A673 (cell line): ENCODE measurements around the gene NAALADL2. TPM values are rescaled to one million over a fixed set of nuclear protein-coding genes. Genes with fewer than 3 reads are reported as not detected.

Experiments
- BruUV-seq: library from RNA; stranded (reverse); fragments of 400-500 nt; replicated peaks from 2 replicates; lab custom pipeline; 2021; lab: Mats Ljungman, UMichigan
- CTCF ChIA-PET: fragments of 300-600 bp; sonication (Branson Sonifier 250); formaldehyde crosslinking; loops from one replicate; lab custom pipeline; 2022; ENCODE audit warnings: antibody characterized with exemption; lab: Charles Lee
- POLR2A ChIA-PET: fragments of 300-600 bp; sonication (Branson Sonifier 250); formaldehyde crosslinking; loops from one replicate; lab custom pipeline; 2022; ENCODE audit warnings: antibody characterized with exemption; ENCODE audit not compliant: low non-redundant PET; lab: Charles Lee
- DNase-seq: peaks from one replicate; pipeline ENCODE4 v3.0.0-alpha.2; 2015; ENCODE audit warnings: low spot score
- H3K27ac ChIP-seq: fragments of 200-600 bp; sonication (generic); 2 replicates; pipeline ENCODE4 v1.5.1; 2016; ENCODE audit warnings: mixed run types, low read depth, mild to moderate bottlenecking, mixed read lengths, antibody characterized with exemption, low read length; ENCODE audit not compliant: poor library complexity, severe bottlenecking
- H3K27me3 ChIP-seq: fragments of 200-600 bp; sonication (generic); replicated peaks from 2 replicates; pipeline ENCODE4 v1.6.1; 2017; ENCODE audit warnings: mixed run types, low read depth, mild to moderate bottlenecking, mixed read lengths, antibody characterized with exemption, low read length; ENCODE audit not compliant: insufficient read depth, poor library complexity
- H3K36me3 ChIP-seq: fragments of 200-600 bp; sonication (generic); 2 replicates; pipeline ENCODE4 v1.6.1; 2016; ENCODE audit warnings: mixed run types, mild to moderate bottlenecking, mixed read lengths, antibody characterized with exemption, low read length; ENCODE audit not compliant: insufficient read depth, poor library complexity, severe bottlenecking
- H3K4me1 ChIP-seq: fragments of 200-600 bp; sonication (generic); 2 replicates; pipeline ENCODE4 v1.6.1; 2017; ENCODE audit warnings: mixed run types, mild to moderate bottlenecking, mixed read lengths, antibody characterized with exemption, low read length; ENCODE audit not compliant: insufficient read depth, poor library complexity, severe bottlenecking
- H3K4me3 ChIP-seq: fragments of 200-600 bp; sonication (generic); 2 replicates; pipeline ENCODE4 v1.5.1; 2016; ENCODE audit warnings: low read depth, mixed run types, mild to moderate bottlenecking, mixed read lengths, low read length; ENCODE audit not compliant: poor library complexity, severe bottlenecking
- H3K9me3 ChIP-seq: fragments of 200-600 bp; sonication (generic); 2 replicates; pipeline ENCODE4 v1.6.1; 2016; ENCODE audit warnings: mixed run types, low read depth, mild to moderate bottlenecking, mixed read lengths, antibody characterized with exemption, low read length; ENCODE audit not compliant: poor library complexity, severe bottlenecking
- EZH2 ChIP-seq: fragments of 200-600 bp; sonication (generic); IDR thresholded peaks from 2 replicates; pipeline ENCODE4 v1.6.1; 2017; ENCODE audit warnings: borderline replicate concordance, low read depth, mild to moderate bottlenecking, mixed read lengths, antibody characterized with exemption, low read length; ENCODE audit not compliant: poor library complexity, severe bottlenecking
- intact Hi-C: fragments of 100-400 bp; cut with micrococcal nuclease; formaldehyde crosslinking; loops from one replicate; pipeline ENCODE4 v1.10.0; 2022; ENCODE audit not compliant: unreplicated experiment
- total RNA-seq: library from RNA; stranded (reverse); gene quantifications from 2 replicates; pipeline ENCODE4 v1.2.3, GENCODE V29; 2021
- TF ChIP-seq, protein P1 (sequence below): fragments of 300-800, 200-600 bp; sonication (generic); conservative IDR thresholded peaks from 2 replicates; pipeline ENCODE4 v1.5.1; 2017; ENCODE audit warnings: low read depth, mild to moderate bottlenecking, antibody characterized with exemption, low read length, moderate library complexity, mixed read lengths

Gene NAALADL2
- total RNA-seq, 1 experiment from 2014 or later = 0.64 TPM

DNA sequence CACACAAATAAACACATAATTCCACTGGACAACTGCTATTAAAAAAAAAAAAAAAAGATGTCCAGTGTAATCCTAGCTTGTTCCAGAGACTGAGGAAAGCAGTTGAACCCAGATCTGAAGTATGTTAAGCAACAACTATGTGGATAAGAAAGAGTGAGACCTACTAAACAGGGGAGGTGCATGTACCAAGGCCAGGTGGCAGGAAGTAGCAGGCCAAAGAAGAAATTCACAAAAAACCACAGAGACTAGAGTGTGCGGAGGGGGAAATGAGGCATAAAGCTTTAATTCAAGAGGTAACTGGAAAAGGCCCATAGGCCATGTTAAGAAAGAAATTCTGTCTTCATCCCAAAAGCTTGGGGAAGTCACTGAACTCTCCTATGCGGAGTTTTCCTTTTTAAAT, 490.0 kb downstream of the NAALADL2 start:
- BruUV-seq = no TSS peak
- no peaks in the 10 kb centered on the region for H3K4me1 ChIP-seq
- H3K36me3 ChIP-seq = no peaks in the 10 kb centered on the region
- intact Hi-C loops = no loop called here
- H3K9me3 ChIP-seq = no peaks in the 10 kb centered on the region
- no peak for DNase-seq
- no peak overlapping the region for H3K4me3 ChIP-seq
- TF ChIP-seq, protein P1, sequence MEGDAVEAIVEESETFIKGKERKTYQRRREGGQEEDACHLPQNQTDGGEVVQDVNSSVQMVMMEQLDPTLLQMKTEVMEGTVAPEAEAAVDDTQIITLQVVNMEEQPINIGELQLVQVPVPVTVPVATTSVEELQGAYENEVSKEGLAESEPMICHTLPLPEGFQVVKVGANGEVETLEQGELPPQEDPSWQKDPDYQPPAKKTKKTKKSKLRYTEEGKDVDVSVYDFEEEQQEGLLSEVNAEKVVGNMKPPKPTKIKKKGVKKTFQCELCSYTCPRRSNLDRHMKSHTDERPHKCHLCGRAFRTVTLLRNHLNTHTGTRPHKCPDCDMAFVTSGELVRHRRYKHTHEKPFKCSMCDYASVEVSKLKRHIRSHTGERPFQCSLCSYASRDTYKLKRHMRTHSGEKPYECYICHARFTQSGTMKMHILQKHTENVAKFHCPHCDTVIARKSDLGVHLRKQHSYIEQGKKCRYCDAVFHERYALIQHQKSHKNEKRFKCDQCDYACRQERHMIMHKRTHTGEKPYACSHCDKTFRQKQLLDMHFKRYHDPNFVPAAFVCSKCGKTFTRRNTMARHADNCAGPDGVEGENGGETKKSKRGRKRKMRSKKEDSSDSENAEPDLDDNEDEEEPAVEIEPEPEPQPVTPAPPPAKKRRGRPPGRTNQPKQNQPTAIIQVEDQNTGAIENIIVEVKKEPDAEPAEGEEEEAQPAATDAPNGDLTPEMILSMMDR = no peak
- TF ChIP-seq EZH2 = no peak
- no peak overlapping the region for H3K27ac ChIP-seq
- no peaks in the 10 kb centered on the region for H3K27me3 ChIP-seq
- ChIA-PET POLR2A (interaction anchor here (0.6 kb wide), 1 partner anchor 521 kb away, joined by 5 read pairs; no protein-coding TSS in a partner anchor), CTCF (no interaction called here)

DNA sequence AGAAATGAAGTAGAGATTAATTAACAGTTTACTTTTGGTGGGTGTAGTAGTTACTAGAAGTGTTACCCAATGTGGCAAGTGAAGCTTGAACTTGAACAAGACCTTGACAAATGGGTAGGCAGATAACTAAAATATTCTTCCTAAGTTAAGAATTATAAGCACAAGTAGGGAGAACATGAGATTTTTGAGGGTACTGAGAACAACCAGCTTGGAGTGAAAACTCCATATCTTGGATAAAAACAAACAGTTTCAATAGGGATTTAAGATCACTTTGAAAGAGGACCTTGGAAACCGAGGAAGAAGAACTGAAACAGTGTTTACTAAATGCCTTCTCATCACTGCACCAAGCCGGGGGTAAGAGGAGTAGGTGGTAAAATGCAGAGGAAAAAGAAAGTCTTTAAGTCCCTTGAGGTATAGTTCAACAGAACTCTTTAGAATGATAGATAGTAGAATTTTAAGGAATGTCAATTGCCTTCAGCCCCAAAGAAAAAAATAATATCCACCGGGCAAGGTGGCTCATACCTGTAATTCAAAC, 496.7 kb downstream of the NAALADL2 start:
- ChIA-PET POLR2A (no interaction called here), CTCF (no interaction called here)
- H3K27me3 ChIP-seq = no peaks in the 10 kb centered on the region
- BruUV-seq = no TSS peak
- no peak overlapping the region for H3K27ac ChIP-seq
- intact Hi-C loops = no loop called here
- no peaks in the 10 kb centered on the region for H3K36me3 ChIP-seq
- DNase-seq = no peak
- H3K9me3 ChIP-seq = no peaks in the 10 kb centered on the region
- TF ChIP-seq, protein P1 = no peak
- TF ChIP-seq EZH2 = no peak
- no peak overlapping the region for H3K4me3 ChIP-seq
- H3K4me1 ChIP-seq = no peaks in the 10 kb centered on the region

DNA sequence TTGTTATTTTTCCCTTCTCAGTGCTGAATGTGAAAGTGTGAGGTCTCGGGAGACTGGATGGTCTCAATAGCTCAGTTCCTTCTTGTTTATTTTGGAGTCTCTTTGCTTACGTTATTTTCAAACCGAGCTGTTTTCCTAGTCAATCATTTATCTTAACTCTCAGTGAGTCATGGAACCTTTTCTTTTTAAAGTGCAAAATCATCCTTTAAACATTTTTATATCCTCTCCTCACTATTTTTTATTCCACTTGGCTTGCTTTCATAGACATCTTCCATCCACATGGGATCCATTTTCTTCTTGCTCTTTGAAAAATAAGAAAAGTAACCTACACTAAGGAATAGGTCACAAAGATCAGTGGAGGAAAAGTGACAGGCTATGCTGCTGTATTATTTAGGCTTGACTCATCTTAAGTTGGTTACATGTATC, 497.8 kb downstream of the NAALADL2 start:
- Histone ChIP-seq H3K4me3 (no peak overlapping the region), H3K4me1 (no peaks in the 10 kb centered on the region), H3K27me3 (no peaks in the 10 kb centered on the region), H3K9me3 (no peaks in the 10 kb centered on the region), H3K36me3 (no peaks in the 10 kb centered on the region), H3K27ac (no peak overlapping the region)
- no peak for DNase-seq
- ChIA-PET POLR2A (no interaction called here), CTCF (no interaction called here)
- TF ChIP-seq, protein P1 = no peak
- TF ChIP-seq EZH2 = no peak
- no TSS peak for BruUV-seq
- intact Hi-C loops = no loop called here
